NCI-H187 treated with DMSO at 0.1 percent for 48 hours (cell line): ENCODE results near the gene POU2F3.

ENCODE experiments used
- DNase-seq: peaks from one replicate; lab custom pipeline; 2025; lab: John Stamatoyannopoulos, UW

The POU2F3 gene

GRCh38 chr11:120239713-120240640, at the start of gene POU2F3:
TSS of gene POU2F3 (plus strand) at chr11:120240140. CDS start at chr11:120240344, 204 bp downstream.
- DNase-seq, result no peak

DNA sequence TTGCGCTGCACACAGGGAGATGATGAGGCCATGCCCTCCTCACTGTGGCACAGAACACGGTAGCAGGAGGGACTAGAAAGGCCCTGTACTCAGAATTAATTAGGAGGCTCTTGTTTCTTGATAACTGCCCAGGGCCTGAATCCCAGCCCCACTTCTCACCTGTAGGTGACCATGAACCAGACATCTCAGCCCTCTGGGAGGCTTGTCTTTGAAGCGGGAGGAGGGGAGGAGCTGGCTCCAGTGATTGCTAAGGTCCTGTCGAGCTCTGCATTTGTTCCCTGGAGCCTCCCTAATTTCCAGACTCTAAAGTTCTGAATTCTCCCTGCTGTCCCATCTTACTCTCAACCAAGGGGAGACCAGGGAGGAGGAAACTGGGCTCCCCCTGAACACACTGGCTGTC, 48.9 kb upstream of the POU2F3 start:
- no peak for DNase-seq

GRCh38 chr11:120192831-120193625, 46.9 kb upstream of the POU2F3 start:
- no peak for DNase-seq

GRCh38 chr11:120194166-120194565, 45.8 kb upstream of the POU2F3 start:
- DNase-seq, result no peak

DNA sequence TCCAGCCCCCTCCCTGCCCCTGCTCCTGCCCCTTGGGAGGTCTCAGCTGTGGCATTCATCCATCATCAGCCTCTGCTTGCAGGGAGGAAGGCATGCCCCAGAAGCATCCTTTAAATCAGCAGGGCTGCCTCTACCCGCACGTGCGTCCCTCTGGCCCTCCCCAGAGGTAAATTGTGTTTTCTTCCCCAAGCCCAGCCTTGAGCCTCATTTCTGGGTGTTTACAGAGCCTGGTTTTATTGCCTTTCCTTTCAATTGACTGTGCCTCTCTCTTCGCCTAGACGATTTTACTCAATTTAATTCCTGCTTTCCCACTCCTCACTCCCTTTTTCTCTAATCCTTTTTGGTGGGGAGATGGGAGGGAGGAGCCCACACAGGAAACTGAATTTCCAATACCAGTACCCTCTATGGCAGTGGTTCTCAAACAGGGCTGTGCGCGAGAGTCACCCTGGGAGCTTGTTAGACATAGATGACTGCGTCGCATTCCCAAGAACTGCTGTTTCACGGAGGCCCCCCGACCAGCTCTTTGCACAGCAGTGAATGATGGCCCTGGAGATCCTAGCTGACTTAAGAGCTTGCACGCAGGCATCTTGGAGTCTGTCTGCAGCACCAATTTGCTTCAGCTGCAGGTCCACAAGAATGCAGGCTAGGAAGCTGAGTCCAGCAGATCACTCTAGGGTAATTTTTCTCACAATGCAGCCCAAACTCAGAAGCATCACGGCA, 44.2 kb upstream of the POU2F3 start:
- DNase-seq, result no peak

DNA sequence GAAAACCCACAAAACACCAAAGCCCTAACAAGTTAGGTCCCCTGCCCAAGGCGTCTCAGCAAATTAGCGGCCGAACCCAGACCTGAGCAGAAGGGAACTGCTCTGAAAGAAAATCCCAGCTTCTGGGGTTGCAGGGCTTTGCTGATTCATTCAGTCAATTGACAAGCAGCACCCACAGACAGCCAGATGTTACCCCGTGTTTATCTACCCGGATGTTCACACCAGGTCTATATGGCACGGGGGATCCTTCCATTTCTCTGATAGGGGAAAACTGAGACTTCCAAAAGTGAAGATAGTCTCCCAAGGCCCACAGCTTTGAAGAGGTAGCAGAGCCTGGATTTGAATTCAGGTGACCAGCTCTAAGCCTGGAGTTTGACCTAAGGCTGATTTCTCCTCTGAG, 43.1 kb upstream of the POU2F3 start:
- DNase-seq, result no peak

- DNase-seq, result no peak
These were observed 42.6 kb upstream of the POU2F3 start for GRCh38 chr11:120197251-120197891.

DNA sequence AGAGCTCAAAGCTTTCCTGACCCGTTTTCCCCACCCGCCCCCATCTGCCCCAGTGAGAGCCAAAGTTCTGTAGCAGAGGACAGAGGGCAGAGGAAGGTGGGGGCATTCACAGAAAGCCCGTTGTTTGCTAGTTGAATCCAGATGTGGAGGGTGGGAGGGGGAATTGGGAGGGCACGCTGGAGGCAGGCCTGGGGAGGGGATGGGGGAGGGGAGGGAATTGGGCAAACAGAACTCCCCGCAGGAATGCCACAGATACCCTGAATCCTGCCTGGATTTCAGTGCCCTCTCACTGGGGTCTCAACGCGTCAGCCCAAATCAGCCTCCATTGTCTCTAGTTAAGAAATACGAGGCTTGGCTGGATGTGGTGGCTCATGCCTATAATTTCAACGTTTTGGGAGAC, 42.0 kb upstream of the POU2F3 start:
- DNase-seq, result no peak

GRCh38 chr11:120198403-120198786, 41.5 kb upstream of the POU2F3 start:
- no peak for DNase-seq

- DNase-seq, result no peak
These were observed 41.0 kb upstream of the POU2F3 start for GRCh38 chr11:120198787-120199469.

DNA sequence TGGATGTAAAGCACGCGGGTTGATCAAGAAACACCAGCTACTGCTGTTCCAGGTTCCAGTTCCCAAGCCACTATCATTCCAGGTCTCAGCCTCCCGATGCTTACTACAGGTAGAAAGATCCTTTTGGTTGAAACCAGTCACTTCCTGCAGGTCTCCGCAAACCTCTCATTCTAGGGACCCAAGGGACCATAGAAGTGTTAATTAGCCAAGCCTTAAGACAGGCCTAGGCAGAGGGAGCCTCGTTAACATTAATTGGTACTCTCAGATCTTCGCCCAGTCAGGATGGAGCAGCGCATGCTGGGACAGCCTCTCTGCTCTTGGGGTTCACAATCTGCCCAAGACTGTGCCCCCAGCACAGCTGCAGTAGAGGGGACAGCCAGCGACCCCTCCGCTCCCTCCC, 40.3 kb upstream of the POU2F3 start:
- DNase-seq, result no peak

DNA sequence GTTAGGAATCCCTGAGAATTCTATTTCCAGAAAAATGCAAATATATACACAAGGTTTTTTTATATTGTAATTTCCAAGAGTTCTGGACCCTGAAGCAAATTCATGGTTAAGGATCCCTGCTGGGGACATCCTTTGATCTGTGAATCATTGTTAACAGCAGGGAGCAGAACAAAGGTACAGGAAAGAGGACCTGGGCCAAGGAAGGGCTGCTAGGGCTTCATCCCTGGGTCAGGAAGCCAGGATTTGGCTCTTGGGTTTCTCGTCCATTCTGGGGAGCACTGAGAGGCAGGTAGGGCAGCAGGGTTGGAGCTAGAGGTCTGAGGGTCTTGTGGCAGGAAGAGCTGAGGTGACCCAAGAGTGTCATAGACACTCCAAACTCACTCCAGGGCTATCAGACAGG, 39.3 kb upstream of the POU2F3 start:
- no peak for DNase-seq

GRCh38 chr11:120201653-120202052, 38.3 kb upstream of the POU2F3 start:
- no peak for DNase-seq

- DNase-seq, result no peak
These were observed 36.3 kb upstream of the POU2F3 start for GRCh38 chr11:120203626-120204025.

DNA sequence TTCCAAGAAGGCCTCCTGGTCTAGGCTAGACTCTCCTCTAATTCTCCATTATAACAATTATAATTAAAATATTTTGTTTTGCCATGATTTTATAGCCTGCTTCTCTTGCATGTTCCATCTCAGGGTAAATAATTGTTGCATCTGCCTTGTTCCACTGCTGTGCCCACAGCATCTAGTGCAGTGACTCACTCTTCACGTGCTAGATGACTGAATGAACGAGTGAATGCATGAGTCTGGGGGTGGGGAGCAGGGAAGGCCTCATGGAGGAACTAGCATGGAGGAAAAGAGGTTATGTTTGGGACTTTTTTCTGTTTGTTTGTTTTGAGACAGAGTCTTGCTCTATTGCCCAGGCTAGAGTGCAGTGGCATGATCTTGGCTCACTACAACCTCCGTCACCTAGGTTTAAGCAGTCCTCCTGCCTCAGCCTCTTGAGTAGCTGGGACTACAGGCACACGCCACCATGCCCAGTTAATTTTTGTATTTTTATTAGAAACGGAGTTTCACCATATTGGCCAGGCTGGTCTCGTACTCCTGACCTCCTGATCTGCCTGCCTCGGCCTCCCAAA, 34.3 kb upstream of the POU2F3 start:
- DNase-seq, result no peak

DNA sequence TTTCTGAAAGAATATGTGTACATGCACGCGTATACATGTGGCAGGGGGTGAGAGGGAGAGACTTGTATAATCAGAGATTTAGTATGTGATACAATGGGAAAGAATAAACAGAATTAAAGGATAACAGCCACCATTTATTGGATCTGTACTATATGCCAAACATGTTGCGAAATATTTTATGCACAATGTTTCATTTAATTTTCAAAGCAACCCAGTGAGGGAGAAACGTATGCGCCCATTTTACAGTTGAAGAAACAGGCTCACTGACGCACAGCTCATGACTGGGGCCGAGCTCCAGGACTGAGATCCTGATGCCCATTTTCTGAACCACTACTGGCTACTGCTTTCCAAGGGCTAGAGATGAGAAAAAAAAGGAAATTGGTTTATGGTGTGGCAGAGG, 32.4 kb upstream of the POU2F3 start:
- no peak for DNase-seq

- DNase-seq, result no peak
These were observed 31.9 kb upstream of the POU2F3 start for GRCh38 chr11:120208001-120208441.

- no peak for DNase-seq
These were observed 31.2 kb upstream of the POU2F3 start for GRCh38 chr11:120208777-120209176.

GRCh38 chr11:120209746-120210625, 30.0 kb upstream of the POU2F3 start:
- no peak for DNase-seq
